PC-9 (cell line): ENCODE data around the gene HSD3B2. TPM values are rescaled to one million over a fixed set of nuclear protein-coding genes. Genes with fewer than 3 reads are reported as not detected.

ENCODE experiments used
- BruUV-seq: library from RNA; stranded (reverse); fragments of 400-500 nt; replicated peaks from 2 replicates; lab custom pipeline; 2021; lab: Mats Ljungman, UMichigan
- CTCF ChIA-PET: fragments of 300-600 bp; sonication (Branson Sonifier 250); formaldehyde crosslinking; loops from one replicate; lab custom pipeline; 2022; ENCODE audit warnings: antibody characterized with exemption; lab: Charles Lee
- POLR2A ChIA-PET: fragments of 300-600 bp; sonication (Branson Sonifier 250); formaldehyde crosslinking; loops from one replicate; lab custom pipeline; 2022; ENCODE audit warnings: antibody characterized with exemption; ENCODE audit not compliant: unreplicated experiment; lab: Charles Lee
- DNase-seq, 2 experiments: peaks; one replicate each; pipeline versions ENCODE4 v3.0.0 to v3.0.0-alpha.2; 2015 to 2022; ENCODE audit warnings: mixed read lengths in 1 of 2
- H2AFZ ChIP-seq: fragments of 200-600 bp; sonication (generic); 2 replicates; pipeline ENCODE4 v1.8.1; 2017; ENCODE audit warnings: antibody characterized with exemption
- H3F3A ChIP-seq: fragments of 200-600 bp; sonication (generic); 2 replicates; pipeline ENCODE4 v1.8.1; 2017; ENCODE audit warnings: antibody characterized with exemption, mild to moderate bottlenecking, low read depth; ENCODE audit not compliant: insufficient read depth
- H3K27ac ChIP-seq: fragments of 200-600 bp; sonication (generic); 2 replicates; pipeline ENCODE4 v1.6.1; 2016; ENCODE audit warnings: mixed run types
- H3K27me3 ChIP-seq: fragments of 200-600 bp; sonication (generic); 2 replicates; pipeline ENCODE4 v1.6.1; 2016; ENCODE audit warnings: low read depth, mixed run types; ENCODE audit not compliant: insufficient read depth
- H3K36me3 ChIP-seq: fragments of 200-600 bp; sonication (generic); 2 replicates; pipeline ENCODE4 v1.6.1; 2016; ENCODE audit warnings: low read depth, mixed run types
- H3K4me1 ChIP-seq: fragments of 200-600 bp; sonication (generic); replicated peaks from 2 replicates; pipeline ENCODE4 v1.6.1; 2016; ENCODE audit warnings: mixed run types; ENCODE audit not compliant: insufficient read depth
- H3K4me2 ChIP-seq: fragments of 200-600 bp; sonication (generic); 2 replicates; pipeline ENCODE4 v1.6.1; 2017; ENCODE audit warnings: mixed run types
- H3K4me3 ChIP-seq: fragments of 200-600 bp; sonication (generic); 2 replicates; pipeline ENCODE4 v1.6.1; 2016; ENCODE audit warnings: mixed run types
- H3K79me2 ChIP-seq: fragments of 200-600 bp; sonication (generic); 2 replicates; pipeline ENCODE4 v1.6.1; 2017; ENCODE audit warnings: low read depth, mixed run types
- H3K9me2 ChIP-seq: fragments of 200-600 bp; sonication (generic); 2 replicates; pipeline ENCODE4 v1.8.1; 2017; ENCODE audit warnings: mild to moderate bottlenecking; ENCODE audit not compliant: insufficient read depth
- H3K9me3 ChIP-seq: fragments of 200-600 bp; sonication (generic); 2 replicates; pipeline ENCODE4 v1.8.1; 2016; ENCODE audit warnings: low read depth; ENCODE audit not compliant: insufficient read depth
- H4K20me1 ChIP-seq: fragments of 200-600 bp; sonication (generic); 2 replicates; pipeline ENCODE4 v1.8.1; 2017; ENCODE audit not compliant: insufficient read depth
- CTCF ChIP-seq: fragments of 200-600 bp; sonication (generic); conservative IDR thresholded peaks from 2 replicates; pipeline ENCODE4 v1.6.1; 2017; ENCODE audit warnings: mixed run types, antibody characterized with exemption, mild to moderate bottlenecking, moderate library complexity
- EZH2 ChIP-seq: fragments of 200-600 bp; sonication (generic); IDR thresholded peaks from 2 replicates; pipeline ENCODE4 v1.8.0; 2017; ENCODE audit warnings: antibody characterized with exemption, low read depth
- intact Hi-C: fragments of 100-400 bp; cut with micrococcal nuclease; formaldehyde crosslinking; loops from one replicate; pipeline ENCODE4 v1.10.0; 2022; ENCODE audit not compliant: unreplicated experiment
- total RNA-seq: library from RNA; stranded (reverse); gene quantifications from 2 replicates; pipeline ENCODE4 v1.2.3, GENCODE V29; 2021

HSD3B2 gene
- total RNA-seq, 1 experiment from 2014 or later = not detected

GRCh38 chr1:119372503-119373086 is 42.4 kb upstream of the HSD3B2 start:
- peaks cover 7% of the 10 kb centered on the region; the same call in 1 of the 2 replicates for H3K9me3 ChIP-seq
- no peak overlapping the region for H3K27ac ChIP-seq
- H3K27me3 ChIP-seq = no peaks in the 10 kb centered on the region
- H3K4me3 ChIP-seq = no peak overlapping the region
- no peaks in the 10 kb centered on the region for H3K9me2 ChIP-seq
- no peaks in the 10 kb centered on the region for H3K79me2 ChIP-seq
- DNase-seq = peak; percentile 5 to 69
- H3K4me2 ChIP-seq = no peak overlapping the region
- peaks cover 33% of the 10 kb centered on the region for H3K4me1 ChIP-seq
- ChIA-PET CTCF (no interaction called here), POLR2A (no interaction called here)
- intact Hi-C loops = no loop called here
- no peaks in the 10 kb centered on the region for H4K20me1 ChIP-seq
- peaks cover 22% of the 10 kb centered on the region for H3F3A ChIP-seq
- no peaks in the 10 kb centered on the region for H3K36me3 ChIP-seq
- TF ChIP-seq EZH2 = no peak
- peak; percentile 54 for TF ChIP-seq CTCF
- no peak overlapping the region for H2AFZ ChIP-seq
- BruUV-seq = no TSS peak

GRCh38 chr1:119373465-119373864 is 41.5 kb upstream of the HSD3B2 start:
- Histone ChIP-seq H3K4me2 (peak overlapping the region; percentile 64), H3K36me3 (no peaks in the 10 kb centered on the region), H3K9me3 (peaks cover 7% of the 10 kb centered on the region), H3K9me2 (no peaks in the 10 kb centered on the region), H3K4me1 (peaks cover 33% of the 10 kb centered on the region), H3K27me3 (no peaks in the 10 kb centered on the region), H3K4me3 (no peak overlapping the region), H3K79me2 (no peaks in the 10 kb centered on the region), H3K27ac (no peak overlapping the region), H3F3A (peaks cover 22% of the 10 kb centered on the region), H2AFZ (no peak overlapping the region), H4K20me1 (no peaks in the 10 kb centered on the region)
- intact Hi-C loops = no loop called here
- no TSS peak for BruUV-seq
- ChIA-PET CTCF (no interaction called here), POLR2A (no interaction called here)
- TF ChIP-seq EZH2 = no peak
- no peak for TF ChIP-seq CTCF
- peak in 1 of 2 experiments; percentile 72 for DNase-seq

GRCh38 chr1:119374208-119374874 is 40.6 kb upstream of the HSD3B2 start:
- POLR2A ChIA-PET = no interaction called here
- Histone ChIP-seq H4K20me1 (no peaks in the 10 kb centered on the region), H3K4me1 (peaks cover 33% of the 10 kb centered on the region), H3K9me3 (peaks cover 7% of the 10 kb centered on the region), H3K27me3 (no peaks in the 10 kb centered on the region), H3K36me3 (no peaks in the 10 kb centered on the region), H3K4me2 (peak overlapping the region; percentile 64), H3K79me2 (no peaks in the 10 kb centered on the region), H3K4me3 (no peak overlapping the region), H3K9me2 (no peaks in the 10 kb centered on the region), H3F3A (peaks cover 22% of the 10 kb centered on the region), H3K27ac (peak overlapping the region; percentile 65), H2AFZ (peak overlapping the region; percentile 10)
- intact Hi-C loops = no loop called here
- no TSS peak for BruUV-seq
- DNase-seq = peak in 1 of 2 experiments; percentile 89
- CTCF ChIA-PET = no interaction called here
- TF ChIP-seq CTCF (no peak), EZH2 (no peak)
